ENCODE data around the gene PDLIM5.
"Not testable (repeated sequence)": the region's sequence is repeated elsewhere in the genome, so short reads cannot be mapped to it uniquely, and the experiment has no call there.

PDLIM5 gene

DNA sequence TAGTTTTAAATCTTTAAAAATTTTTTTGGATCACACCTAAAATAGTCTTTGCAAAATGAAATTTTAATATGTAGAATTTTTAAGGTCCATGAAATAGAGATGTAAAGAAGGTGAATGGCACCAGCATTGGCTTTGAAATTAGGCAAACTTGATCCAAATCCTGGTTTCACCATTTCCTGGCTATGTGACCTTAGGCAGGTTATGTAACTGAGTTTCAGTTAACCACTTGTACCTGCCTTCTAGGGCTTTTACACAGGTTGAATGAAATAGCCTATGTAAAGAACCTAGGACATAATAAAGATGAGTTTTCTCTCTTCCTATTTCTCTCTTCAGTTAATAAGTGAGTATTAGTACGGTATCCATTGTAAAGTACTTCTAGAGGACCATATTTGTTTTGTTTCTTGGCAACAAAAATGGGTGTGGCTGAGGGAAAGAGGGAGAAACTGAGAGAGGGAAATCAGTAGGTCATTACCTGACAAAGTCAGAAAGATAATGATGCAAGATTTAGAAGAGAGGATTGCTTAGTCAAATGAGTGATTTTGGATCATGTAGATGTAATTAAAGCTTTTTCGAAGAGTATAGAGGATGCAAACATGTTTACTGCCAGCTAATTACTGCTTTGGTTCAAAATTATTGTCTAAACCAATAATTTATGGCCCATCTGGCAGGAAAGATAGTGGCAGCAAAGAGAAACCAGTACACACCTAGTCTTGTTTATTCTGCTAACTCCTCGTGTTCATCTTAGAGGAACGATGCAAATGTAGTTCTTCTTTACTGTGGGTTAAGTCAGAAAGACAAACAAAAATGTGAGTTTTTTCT lies 81.9 kb downstream of the PDLIM5 start:
- no peak for DNase-seq

DNA sequence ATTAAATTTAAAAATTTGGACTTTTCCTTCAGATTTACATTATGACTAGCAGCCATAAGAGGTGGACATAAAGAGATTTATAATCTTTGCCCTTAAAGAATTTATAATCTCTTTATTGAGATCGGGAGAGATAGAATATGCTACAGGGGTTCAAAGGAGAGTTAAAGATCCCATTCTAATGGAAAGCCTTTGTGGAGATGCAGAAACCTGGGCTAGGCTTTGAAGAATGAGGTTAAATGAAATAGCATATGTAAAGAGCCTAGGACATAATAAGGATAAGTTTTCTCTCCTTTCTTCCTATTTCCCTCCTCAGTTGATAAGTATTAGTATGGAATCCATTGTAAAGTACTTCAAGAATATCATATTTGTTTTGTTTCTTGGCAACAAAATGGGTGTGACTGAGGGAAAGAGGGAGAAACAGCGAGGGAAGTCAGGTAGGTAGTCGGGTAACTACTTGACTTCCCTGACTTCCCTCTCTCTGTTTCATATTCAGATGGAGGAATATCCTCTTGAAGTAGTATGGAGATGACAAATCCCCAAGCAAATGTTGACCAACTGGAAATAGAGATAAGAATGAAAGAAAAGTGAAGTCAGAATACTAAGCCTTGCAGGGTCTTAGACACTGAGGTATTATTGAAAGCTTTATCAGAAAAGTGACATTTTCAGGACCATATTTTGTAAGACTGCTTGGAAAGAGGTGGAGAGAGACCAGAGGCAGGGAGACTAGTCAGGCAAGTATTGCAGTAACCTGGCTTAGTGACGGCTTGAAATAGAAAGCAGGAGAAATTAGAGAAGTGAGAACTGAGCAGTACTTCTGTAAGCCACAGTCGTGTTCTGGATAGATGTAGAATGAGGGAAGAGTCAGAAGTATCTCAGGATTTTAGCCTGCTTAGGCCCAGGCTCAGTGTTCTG lies 82.9 kb downstream of the PDLIM5 start:
- DNase-seq: no peak

DNA sequence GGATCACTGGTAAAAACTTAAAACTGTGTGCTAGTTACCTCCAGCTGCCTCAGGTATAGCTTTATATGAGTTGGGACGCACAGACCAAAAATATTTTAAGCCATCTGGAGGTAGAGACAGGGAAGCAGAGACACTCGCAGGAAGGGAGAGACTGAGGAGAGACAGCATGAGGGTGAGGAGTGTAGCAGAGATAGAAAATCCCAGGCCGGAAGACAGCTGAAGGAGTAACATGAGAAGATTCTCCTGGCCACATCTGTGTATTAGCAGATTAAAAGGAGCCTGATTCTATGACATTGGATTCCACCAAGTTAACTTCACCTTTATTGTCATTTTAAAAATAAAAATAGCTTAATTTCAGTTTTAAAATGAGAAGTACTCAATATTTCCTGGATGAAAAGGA lies 84.3 kb downstream of the PDLIM5 start:
- DNase-seq: no peak

DNA sequence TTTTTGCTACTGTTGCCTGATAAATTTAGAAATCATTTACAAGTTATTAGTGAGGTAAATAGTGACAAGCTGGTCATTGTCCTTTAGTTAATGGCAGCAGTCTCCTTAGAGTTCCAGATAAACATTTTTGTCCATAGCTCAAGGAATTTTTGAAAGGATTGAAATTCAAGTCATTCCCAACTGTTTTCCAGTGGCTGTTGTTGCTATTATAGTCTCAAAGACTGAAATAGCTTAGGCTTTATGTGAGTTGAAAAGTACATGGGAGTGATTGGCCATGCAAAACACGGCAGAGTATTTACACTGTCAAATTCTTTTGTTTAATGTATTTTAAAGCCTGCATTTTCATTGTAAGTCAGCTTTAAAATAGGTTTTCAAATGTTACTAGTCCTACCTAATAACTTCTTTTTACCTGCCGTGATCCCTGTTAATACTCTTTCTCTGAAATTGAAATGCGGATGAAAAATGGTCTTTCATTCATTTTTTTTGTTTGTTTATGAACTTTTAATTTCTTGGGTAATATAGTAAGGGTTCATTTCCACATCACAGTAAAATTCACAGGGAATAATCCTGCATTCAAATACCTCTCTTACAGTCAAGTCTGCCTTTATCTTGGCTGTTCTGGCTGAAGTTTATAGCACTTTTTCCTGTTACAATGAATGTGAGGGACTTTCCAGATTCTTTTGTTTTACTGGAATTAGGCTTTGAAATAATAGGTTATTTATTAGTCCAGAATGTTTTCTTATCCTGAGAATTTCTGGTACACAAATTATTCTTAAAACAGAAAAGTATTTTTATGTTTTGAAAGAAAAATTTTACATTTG lies 85.1 kb downstream of the PDLIM5 start:
- DNase-seq: no peak

DNA sequence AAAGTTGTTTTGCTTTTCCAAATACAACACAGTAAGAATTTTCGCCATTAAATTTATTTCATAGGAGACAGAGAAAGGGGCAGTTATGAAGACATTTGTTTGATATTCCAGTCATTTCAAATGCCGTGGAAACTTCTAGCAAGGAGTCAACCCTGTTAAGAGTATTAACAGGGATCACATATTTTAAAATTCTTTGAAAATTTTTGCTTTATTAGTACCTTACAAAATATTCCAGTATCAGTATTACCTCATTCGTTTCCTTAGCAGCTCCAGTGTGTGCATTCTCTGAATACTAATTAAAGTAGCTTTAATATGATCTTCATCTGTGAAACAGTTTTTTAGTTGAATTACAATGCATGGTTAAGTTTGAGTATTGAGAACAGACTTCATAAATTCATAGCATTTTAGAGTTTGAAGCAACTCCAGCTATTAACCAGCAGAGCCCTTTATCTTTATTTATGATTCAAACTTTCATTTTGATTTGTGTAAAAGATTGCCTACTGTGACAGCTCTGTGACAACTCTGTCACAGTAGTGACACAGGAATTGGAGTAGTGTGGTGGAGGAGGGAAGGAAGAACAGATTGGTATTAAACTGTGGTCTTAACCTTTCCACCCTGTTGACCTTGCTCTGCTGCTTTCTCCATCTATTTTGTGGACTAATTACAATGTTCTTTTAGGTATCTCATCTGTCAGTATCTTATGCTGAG lies 86.3 kb downstream of the PDLIM5 start:
- no peak for DNase-seq

DNA sequence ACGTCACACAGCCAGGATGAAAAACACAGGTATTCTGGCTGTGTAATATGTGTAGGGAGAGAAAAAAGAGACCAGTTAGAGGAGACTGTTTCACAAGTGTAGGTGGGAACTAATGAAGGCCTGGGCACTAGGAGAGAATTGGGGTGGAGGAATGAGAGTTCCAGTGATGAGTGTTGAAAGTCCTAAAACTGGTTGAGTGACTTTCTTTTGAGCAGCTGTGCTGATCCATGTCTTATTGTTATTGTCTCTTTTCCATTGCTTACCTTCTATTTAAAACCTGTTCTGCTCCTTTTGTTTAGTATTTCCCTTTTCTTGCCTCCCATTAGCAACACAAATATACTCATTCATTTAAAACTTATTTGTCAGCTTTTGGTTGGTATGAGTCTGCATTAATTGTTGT lies 88.7 kb downstream of the PDLIM5 start:
- no peak for DNase-seq

DNA sequence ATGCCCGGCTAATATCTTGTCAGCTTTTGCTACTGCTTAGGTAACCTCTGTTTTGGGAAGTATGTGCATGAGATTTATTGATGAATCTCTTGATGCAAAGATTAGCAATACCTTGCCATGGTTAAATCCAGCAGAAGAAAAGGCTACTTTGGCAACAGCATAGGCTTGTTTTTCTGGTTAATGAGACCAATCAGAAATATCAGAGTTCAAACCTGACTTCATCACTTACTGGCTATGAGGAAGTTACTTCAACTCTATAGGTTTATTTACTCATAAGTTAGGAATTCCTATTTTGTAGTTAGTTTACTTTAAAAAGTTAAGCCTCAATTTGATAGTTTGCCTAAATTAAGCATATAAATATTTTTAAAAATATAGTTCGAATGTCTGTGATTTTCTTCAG lies 93.1 kb downstream of the PDLIM5 start:
- DNase-seq: no peak

DNA sequence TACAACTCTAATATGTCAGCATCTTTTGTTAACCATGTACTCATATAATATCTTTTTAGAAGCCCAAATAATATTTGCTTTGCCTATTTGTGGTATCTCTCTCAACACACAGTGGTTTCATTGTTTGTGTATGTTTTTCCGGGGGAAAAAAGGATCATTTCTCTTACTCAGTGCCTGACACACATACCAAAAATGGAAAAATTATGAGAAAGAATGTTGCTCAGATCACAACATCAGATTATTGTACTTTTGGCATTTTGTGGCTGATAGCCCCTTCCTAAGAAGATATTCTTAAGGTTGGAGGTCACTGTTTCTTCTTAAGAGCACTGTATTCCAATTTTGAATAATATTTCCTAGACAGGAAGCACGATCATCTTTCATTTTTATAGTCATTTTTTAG lies 93.6 kb downstream of the PDLIM5 start:
- no peak for DNase-seq

DNA sequence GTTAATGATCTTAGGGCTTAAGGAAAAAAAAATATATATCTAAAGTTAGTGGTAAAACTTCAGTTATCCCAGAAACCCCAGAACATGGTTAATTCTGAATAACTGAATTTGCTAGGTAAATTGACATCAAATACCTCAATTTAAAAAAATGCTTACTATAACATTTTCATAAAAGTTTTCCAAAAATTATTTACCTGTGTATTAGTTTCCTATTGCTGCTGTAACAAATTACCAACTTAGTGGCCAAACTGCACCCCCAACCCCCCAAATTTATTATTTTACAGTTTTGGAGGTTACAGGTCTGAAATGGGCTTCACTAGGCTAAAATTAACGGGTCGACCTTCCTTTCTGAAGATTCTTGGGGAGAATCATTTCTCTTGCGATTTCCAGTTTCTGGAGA lies 95.2 kb downstream of the PDLIM5 start:
- no peak for DNase-seq

DNA sequence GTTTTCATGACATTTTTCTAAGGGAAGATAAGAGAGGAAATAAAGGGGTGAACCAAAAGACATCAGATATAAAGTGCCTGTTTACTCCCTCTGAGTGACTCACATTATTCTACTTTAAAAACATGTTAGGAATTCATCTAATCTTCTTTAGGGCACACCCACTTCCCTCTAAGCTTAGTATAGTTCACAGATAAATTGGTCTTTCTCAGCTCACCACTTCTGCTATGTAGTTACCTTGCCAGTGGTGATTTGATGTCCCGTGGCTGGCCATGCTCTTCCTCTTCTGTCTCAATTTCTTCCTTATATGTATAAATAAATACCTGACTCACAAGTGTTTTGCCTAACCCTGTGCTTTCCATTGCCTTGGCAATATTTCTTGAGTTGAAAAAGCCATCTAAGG lies 96.8 kb downstream of the PDLIM5 start:
- no peak for DNase-seq

DNA sequence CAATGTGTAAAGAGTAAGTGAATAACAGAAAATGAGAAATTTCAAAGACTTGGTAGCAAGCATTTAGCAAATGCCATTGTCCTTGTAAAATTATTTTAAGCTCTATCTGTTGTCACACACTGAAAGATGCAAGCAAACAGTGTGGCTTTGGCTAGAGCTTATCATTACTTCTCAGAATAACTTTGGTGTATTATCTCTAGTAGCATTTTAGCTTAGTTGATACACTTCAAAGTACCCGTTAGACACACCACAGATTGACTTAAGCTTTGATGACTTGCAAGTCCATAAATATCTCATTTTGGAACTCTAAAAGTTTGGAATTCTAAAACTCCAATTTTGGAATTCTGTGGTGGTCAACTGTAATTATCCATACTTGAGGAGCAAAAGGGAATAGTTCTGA lies 98.6 kb downstream of the PDLIM5 start:
- DNase-seq: no peak

DNA sequence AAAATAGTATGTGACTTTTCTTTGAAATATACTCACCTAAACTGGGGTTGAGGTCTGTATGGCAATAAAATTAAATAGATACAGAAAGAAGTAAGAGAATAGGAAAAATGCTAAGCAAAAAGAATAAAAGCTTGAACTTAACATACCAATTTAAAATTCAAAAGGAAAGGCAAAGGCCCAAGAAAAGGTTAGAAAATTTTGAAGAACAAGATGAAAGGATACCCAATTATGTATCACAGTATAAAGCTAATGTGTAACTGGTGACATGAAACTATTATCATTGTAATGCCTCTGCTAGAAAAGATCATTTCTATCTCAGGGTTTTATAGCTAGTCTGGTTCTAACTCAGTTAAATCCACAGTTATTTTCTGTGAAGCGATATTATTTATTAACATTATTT lies 99.1 kb downstream of the PDLIM5 start:
- no peak for DNase-seq

DNA sequence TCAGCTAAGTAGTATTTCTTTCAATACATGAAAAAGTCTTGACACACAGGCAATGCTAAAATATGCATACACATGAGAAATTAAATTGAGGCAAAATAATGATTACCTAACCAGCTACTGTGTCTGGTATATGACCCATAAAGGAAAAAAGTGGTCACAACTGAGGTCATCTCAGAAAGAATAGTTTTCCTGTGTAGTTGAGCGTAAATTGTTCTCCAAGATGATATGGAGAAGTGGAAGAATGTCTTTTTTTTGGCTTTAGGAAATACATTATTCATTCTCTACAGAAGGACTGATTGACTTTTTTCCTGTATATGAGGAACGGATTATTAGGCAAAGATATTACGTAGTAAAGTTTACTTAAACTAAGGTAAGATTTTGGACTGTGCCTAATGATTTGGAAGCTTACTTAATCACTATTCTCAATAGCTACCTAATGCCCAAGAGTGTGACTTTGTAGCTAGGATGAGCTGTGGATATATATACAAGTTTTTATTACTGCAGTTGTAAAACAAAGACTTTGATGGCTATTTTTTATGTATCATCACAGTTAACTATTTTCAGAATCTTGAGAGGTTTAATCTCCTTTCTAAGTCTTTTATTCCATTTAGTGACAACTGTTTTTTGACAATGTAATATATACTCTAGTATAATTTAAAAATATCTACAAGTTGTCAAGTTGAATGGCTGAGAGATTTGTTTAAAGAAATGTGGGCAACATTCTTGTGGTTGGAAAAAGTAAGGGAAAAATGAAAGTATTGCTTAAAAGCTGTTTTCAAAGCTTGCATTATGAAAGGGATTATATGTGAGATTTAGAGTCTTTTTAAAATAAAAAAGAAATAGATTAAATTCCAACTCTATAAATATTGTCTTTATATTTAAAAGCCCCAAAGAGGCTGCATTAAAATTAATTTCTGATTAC lies 100.2 kb downstream of the PDLIM5 start:
- DNase-seq: no peak

DNA sequence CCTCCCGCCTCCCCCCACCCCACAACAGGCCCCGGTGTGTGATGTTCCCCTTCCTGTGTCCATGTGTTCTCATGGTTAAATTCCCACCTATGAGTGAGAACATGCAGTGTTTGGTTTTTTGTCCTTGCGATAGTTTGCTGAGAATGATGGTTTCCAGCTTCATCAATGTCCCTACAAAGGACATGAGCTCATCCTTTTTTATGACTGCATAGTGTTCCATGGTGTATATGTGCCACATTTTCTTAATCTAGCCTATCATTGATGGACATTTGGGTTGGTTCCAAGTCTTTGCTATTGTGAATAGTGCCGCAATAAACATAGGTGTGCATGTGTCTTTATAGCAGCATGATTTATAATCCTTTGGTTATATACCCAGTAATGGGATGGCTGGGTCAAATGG lies 104.3 kb downstream of the PDLIM5 start:
- DNase-seq: not testable (repeated sequence)

DNA sequence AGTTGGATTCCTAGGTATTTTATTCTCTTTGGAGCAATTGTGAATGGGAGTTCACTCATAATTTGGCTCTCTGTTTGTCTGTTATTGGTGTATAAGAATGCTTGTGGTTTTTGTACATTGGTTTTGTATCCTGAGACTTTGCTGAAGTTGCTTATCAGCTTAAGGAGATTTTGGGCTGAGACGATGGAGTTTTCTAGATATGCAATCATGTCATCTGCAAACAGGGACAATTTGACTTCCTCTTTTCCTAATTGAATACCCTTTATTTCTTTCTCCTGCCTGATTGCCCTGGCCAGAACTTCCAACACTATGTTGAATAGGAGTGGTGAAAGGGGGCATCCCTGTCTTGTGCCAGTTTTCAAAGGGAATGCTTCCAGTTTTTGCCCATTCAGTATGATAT lies 105.9 kb downstream of the PDLIM5 start:
- not testable (repeated sequence) for DNase-seq

DNA sequence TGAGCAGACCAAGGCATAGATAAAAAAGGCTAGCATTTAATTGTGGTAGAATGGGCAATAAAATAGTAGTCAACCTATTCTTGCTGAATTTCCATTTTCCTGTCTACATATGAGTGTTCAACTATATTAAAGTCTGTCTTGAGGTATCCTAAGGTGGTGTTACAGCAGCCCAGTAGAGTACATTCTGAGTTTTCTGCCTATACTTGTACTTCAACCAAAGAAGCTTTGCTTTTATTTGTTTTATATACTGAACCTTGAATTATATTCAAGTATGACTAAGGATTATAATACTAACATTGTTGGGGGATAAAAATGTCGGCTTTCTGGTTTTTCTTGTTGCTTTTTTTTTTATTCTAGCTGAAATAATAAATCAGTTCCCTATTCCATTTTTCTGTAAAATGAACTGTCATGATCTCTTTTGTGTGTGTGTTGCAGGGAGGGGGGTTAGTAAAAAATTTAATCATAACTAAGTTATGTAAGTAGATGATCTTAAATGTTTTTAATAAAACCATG lies 106.7 kb downstream of the PDLIM5 start:
- DNase-seq: no peak

DNA sequence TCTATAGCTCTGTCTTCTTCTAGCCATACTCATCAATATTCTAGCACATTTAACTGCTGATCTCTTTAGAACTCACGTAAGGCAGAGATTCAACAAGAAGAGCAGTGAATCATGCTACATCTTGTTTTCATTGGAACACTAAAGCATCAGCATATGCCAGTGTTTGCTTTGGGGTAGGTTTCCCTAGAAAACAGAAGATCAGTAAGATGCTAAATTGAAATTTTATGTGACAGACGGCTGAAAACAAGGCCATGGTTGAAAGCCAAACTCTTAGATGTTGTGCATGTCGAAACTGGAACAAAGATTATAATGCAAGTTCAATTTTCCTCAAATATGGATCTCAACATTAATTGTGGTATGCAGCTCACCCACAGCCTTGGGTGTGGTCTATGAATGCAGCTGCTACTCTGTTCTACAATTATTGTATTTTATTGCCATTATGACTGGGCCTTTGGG lies 107.6 kb downstream of the PDLIM5 start:
- no peak for DNase-seq

DNA sequence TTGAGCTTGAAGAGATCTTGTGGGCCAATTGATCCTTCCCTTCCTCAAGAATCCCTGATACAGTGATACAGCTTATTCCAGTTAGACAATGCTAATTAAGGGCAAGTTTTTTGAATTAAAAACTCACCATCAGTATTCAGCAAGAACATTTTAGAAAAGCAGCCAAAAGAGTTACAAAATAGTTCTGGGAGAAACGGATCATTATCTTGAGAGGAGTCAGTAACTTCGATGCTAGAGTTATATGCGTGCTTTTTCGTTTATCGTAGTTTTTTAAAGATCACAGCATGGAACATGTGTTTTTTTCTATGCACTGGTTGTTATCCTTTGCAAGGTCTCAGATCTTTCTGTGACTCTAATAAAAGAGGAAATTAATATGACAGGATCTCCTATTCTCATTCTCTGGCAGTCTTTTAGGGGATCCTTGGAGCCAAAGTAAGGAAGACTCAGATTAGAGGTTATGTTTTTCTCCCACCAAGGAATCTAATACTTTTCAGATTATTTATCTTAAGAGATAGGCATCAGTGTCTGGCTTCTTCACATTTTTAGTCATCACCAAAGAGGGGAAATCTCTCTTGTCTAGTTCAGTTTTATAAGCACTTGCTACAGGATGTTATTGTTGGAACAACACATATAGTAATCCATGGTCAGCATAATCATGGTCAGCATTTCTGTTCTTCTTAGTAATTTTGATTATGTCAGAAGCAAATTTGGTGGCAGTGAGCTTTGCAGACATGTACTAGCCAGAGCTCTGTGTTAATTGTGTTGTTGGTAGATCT lies 109.7 kb downstream of the PDLIM5 start:
- DNase-seq: no peak

DNA sequence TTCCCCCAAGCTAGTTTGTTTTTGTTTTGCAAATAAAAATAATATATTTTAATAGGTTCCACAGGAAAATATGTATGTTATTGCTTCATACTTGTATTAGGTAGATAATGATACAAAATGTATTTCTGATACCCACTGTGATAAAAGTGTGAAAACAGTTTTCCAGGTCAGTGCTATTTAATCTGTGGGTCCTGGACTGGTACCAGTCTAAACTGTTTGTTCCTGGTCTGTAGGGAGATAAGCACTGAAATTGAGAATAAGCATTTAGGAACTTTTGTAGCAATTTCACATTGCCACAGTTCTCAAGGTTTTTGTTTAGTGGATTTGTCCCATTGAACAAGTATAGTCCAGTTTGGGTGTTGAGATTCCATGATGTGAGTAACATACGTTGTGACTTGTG lies 110.5 kb downstream of the PDLIM5 start:
- DNase-seq: no peak

DNA sequence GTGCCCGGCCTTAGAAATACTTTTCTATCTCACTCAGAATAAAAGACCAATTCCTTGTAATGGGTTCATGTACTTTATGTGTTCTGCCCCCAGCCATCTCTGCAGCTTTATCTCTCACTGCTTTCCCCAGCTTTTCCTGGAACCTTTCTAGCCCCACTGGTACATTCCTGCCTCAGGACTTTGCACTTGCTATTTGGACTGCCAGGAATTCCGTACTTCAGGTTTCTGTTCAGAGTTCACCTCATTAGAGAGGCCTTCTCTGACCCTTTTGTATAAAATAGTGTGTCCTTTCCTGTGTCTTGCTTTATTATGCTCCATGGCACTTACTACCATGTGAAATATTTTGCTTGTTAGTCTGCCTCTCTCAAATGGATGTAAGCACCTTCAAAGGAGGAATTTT lies 112.5 kb downstream of the PDLIM5 start:
- no peak for DNase-seq
